Stimulated activated CD4-positive, alpha-beta T cell treated with anti-CD3 and anti-CD28 coated beads, Interleukin-4, amount 100 ng/mL, for 1 hour (primary cell): ENCODE measurements around the gene KIFC1.
"Not testable (repeated sequence)": the region's sequence is repeated elsewhere in the genome, so short reads cannot be mapped to it uniquely, and the experiment has no call there.

Experiments
- DNase-seq: peaks from one replicate; pipeline ENCODE4 v3.0.0-alpha.2; 2020

KIFC1 gene

GRCh38 chr6:33377171-33377570, 14.5 kb upstream of the KIFC1 start:
- no peak for DNase-seq

- not testable (repeated sequence) for DNase-seq
Observed at GRCh38 chr6:33379184-33379583, 12.4 kb upstream of the KIFC1 start.

- no peak for DNase-seq
Observed at GRCh38 chr6:33380272-33380981, 11.2 kb upstream of the KIFC1 start.

GRCh38 chr6:33383427-33384185, 8.0 kb upstream of the KIFC1 start:
- no peak for DNase-seq

- DNase-seq = no peak
Observed at GRCh38 chr6:33384581-33385020, 7.0 kb upstream of the KIFC1 start.

- DNase-seq = no peak
Observed at GRCh38 chr6:33390173-33390572, 1.4 kb upstream of the KIFC1 start.

- no peak for DNase-seq
Observed at GRCh38 chr6:33390767-33391277, 801 bp upstream of the KIFC1 start.

- DNase-seq = peak; percentile 18
Observed at GRCh38 chr6:33391922-33392594, 435 bp downstream of the KIFC1 start.

GRCh38 chr6:33392595-33392948, 949 bp downstream of the KIFC1 start:
- DNase-seq = no peak

GRCh38 chr6:33392979-33393378, 1.4 kb downstream of the KIFC1 start:
- DNase-seq = no peak

GRCh38 chr6:33397541-33397940, 5.9 kb downstream of the KIFC1 start:
- no peak for DNase-seq

- not testable (repeated sequence) for DNase-seq
Observed at GRCh38 chr6:33398601-33399000, 7.0 kb downstream of the KIFC1 start.

GRCh38 chr6:33399881-33400280, 8.3 kb downstream of the KIFC1 start:
- DNase-seq = not testable (repeated sequence)

- no peak for DNase-seq
Observed at GRCh38 chr6:33404884-33405283, 13.3 kb downstream of the KIFC1 start.

- DNase-seq = no peak
Observed at GRCh38 chr6:33405386-33405940, 13.8 kb downstream of the KIFC1 start.

- no peak for DNase-seq
Observed at GRCh38 chr6:33406126-33406525, 14.5 kb downstream of the KIFC1 start.

- DNase-seq = no peak
Observed at GRCh38 chr6:33407132-33407718, 15.6 kb downstream of the KIFC1 start.

GRCh38 chr6:33410050-33410710, 18.6 kb downstream of the KIFC1 start:
- peak; percentile 97 for DNase-seq

GRCh38 chr6:33410711-33411631, 19.3 kb downstream of the KIFC1 start, which contains the start of gene PHF1:
Gene PHF1, plus strand, starts transcription at chr6:33411014. Its CDS starts 1,250 bp downstream, at chr6:33412264.
- peak; percentile 75 for DNase-seq

GRCh38 chr6:33411632-33412005, 20.0 kb downstream of the KIFC1 start:
- DNase-seq = no peak
